CD4-positive, alpha-beta T cell treated with Interleukin-15 for 4 hours (primary cell): Measurements from ENCODE around the gene DHX15.

Experiments used
- DNase-seq: peaks from one replicate; pipeline ENCODE4 v3.0.0-alpha.2; 2020; ENCODE audit warnings: low spot score

The DHX15 gene

GRCh38 chr4:24582235-24582832, 2.0 kb downstream of the DHX15 start:
- DNase-seq = no peak

- DNase-seq = no peak
These were observed 6.0 kb downstream of the DHX15 start for GRCh38 chr4:24578364-24578763.

- DNase-seq = no peak
These were observed 8.1 kb downstream of the DHX15 start for GRCh38 chr4:24576276-24576675.

GRCh38 chr4:24574236-24574635, 10.1 kb downstream of the DHX15 start:
- no peak for DNase-seq

- DNase-seq = no peak
These were observed 10.8 kb downstream of the DHX15 start for GRCh38 chr4:24573582-24573981.

- DNase-seq = no peak
These were observed 13.6 kb downstream of the DHX15 start for GRCh38 chr4:24570574-24571236.

GRCh38 chr4:24570172-24570571, 14.2 kb downstream of the DHX15 start:
- no peak for DNase-seq

GRCh38 chr4:24569662-24570061, 14.7 kb downstream of the DHX15 start:
- DNase-seq = no peak

- no peak for DNase-seq
These were observed 15.9 kb downstream of the DHX15 start for GRCh38 chr4:24568425-24568824.

- DNase-seq = no peak
These were observed 19.3 kb downstream of the DHX15 start for GRCh38 chr4:24565054-24565453.

GRCh38 chr4:24564488-24564887, 19.9 kb downstream of the DHX15 start:
- no peak for DNase-seq

- DNase-seq = no peak
These were observed 22.8 kb downstream of the DHX15 start for GRCh38 chr4:24561438-24562139.

GRCh38 chr4:24560868-24561368, 23.4 kb downstream of the DHX15 start:
- no peak for DNase-seq

GRCh38 chr4:24559889-24560288, 24.5 kb downstream of the DHX15 start:
- no peak for DNase-seq

- no peak for DNase-seq
These were observed 25.1 kb downstream of the DHX15 start for GRCh38 chr4:24559032-24559821.

GRCh38 chr4:24557026-24558025, 27.0 kb downstream of the DHX15 start:
- peak; percentile 15 for DNase-seq

- no peak for DNase-seq
These were observed 32.7 kb downstream of the DHX15 start for GRCh38 chr4:24551492-24552289.

GRCh38 chr4:24550441-24551175, 33.7 kb downstream of the DHX15 start:
- no peak for DNase-seq

- no peak for DNase-seq
These were observed 36.4 kb downstream of the DHX15 start for GRCh38 chr4:24547979-24548378.
